Esophagus (tissue), 2 donors: ENCODE measurements around the gene BAIAP3. TPM values are rescaled to one million over a fixed set of nuclear protein-coding genes. Genes with fewer than 3 reads are reported as not detected.

Experiments
- H3K27ac ChIP-seq, 2 donors: one replicate each; pipeline ENCODE4 v1.5.1; 2013; ENCODE audit warnings: low read depth in 2 of 2, mild to moderate bottlenecking in 2 of 2, inconsistent platforms in 1 of 2, low read length in 1 of 2, moderate library complexity in 1 of 2
- H3K27me3 ChIP-seq, 2 donors: one replicate each; pipeline ENCODE4 v1.6.1; 2013; ENCODE audit warnings: low read length in 2 of 2, control low read depth in 1 of 2, mild to moderate bottlenecking in 1 of 2; ENCODE audit not compliant: insufficient read depth in 2 of 2, control insufficient read depth in 1 of 2
- H3K36me3 ChIP-seq, 2 donors: one replicate each; pipeline ENCODE4 v1.6.1; 2013; ENCODE audit warnings: low read length in 1 of 2; ENCODE audit not compliant: control insufficient read depth in 2 of 2, insufficient read depth in 2 of 2
- H3K4me1 ChIP-seq, 2 donors: one replicate each; pipeline ENCODE4 v1.6.1; 2013; ENCODE audit warnings: low read length in 1 of 2; ENCODE audit not compliant: control insufficient read depth in 2 of 2, insufficient read depth in 2 of 2
- H3K4me3 ChIP-seq, 2 donors: one replicate each; pipeline ENCODE4 v1.5.1; 2013; ENCODE audit warnings: low read length in 2 of 2, mild to moderate bottlenecking in 2 of 2, low read depth in 1 of 2, moderate library complexity in 1 of 2
- H3K9me3 ChIP-seq, 2 donors: one replicate each; pipeline ENCODE4 v1.6.1; 2013; ENCODE audit warnings: mild to moderate bottlenecking in 2 of 2, low read depth in 1 of 2, low read length in 1 of 2, moderate library complexity in 1 of 2; ENCODE audit not compliant: control insufficient read depth in 2 of 2, insufficient read depth in 1 of 2
- WGBS, 2 donors: extraction: QIAGEN DNeasy Blood & Tissue Kit; methylation state at CpG; one replicate each; pipeline ENCODE4 v1.1.7; 2013; 5-methylcytosine and 5-hydroxymethylcytosine counted together
- polyA plus RNA-seq, 2 donors: library from polyadenylated mRNA; stranded (reverse); fragments of 200-250 nt; gene quantifications; one replicate each; pipeline ENCODE4 v1.2.3, GENCODE V29; 2013
- donor health status: healthy with polysubstance abuse.
- donor health status: Bipolar disorder and iron deficiency.

Gene BAIAP3
- polyA plus RNA-seq, 2 donors = 1.2 to 2.7 TPM

DNA sequence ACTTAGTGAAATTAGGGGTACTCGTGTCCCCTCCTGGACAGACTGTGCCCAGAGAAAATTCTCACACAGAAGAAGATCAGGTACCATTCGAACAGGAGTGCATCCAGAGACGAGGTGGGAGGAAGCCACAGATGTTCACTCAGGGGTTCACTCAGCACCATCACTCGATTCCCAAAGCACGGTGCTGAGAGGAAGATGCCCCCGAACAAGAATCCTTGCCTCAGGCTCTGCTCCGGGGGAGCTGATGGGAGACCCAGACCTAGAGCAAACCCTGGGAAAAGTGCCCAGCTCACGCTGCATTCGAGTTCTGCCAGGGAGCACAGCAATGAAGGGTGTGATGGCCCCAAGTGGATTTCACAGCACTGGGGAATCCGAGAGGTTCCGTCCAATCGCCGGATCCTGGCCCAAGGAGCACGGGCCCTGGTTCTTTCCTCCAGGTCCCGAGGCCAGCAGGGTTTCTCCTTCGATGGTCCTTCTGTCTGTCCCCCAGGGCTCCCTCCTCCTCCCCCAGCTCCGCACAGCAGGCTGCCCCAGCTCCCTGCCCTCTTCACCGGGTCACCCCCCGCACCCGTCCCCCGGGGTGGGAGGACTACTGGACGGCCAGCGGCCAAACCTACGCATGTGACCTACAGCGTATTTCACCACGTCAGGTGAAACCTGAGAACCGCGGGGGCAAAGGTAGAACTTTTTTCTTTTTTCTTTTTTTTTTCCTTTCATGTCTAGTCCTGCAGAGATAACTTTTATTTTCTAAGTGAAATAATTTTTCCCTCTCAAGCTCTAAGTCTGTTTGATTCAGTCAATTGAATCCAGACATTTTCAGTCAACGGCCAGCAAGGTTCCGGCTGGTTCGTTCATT, 34.2 kb upstream of the BAIAP3 start:
- no peaks in the 10 kb centered on the region for H3K9me3 ChIP-seq
- no peaks in the 10 kb centered on the region for H3K36me3 ChIP-seq
- WGBS, 2 donors = 49 to 58% methylated on average over 31 of the region's 31 CpGs
- no peaks in the 10 kb centered on the region for H3K27me3 ChIP-seq
- no peak overlapping the region for H3K4me3 ChIP-seq
- H3K4me1 ChIP-seq = peaks cover 2 to 18% of the 10 kb centered on the region in 2 donors
- H3K27ac ChIP-seq = no peak overlapping the region

DNA sequence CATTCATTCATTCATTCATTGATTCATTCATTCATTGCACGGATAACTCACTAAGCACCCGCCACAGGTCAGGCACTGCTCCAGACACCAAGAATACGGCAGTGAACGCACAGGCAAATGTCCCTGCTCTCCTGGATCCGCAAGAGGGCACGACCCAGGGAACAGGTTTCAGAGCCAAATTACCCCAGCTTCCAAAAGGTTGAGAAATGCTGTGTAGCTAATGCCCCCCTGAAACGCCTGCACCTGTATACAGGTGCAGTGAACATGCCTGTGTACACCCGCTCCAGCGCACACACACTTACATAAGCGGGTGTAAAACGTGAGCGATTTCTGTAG, 33.6 kb upstream of the BAIAP3 start:
- H3K27ac ChIP-seq = no peak overlapping the region
- H3K36me3 ChIP-seq = no peaks in the 10 kb centered on the region
- no peak overlapping the region for H3K4me3 ChIP-seq
- H3K9me3 ChIP-seq = no peaks in the 10 kb centered on the region
- H3K4me1 ChIP-seq = peaks cover 2 to 18% of the 10 kb centered on the region in 2 donors
- H3K27me3 ChIP-seq = no peaks in the 10 kb centered on the region
- WGBS, 2 donors = 46 to 53% methylated on average over 12 of the region's 12 CpGs

DNA sequence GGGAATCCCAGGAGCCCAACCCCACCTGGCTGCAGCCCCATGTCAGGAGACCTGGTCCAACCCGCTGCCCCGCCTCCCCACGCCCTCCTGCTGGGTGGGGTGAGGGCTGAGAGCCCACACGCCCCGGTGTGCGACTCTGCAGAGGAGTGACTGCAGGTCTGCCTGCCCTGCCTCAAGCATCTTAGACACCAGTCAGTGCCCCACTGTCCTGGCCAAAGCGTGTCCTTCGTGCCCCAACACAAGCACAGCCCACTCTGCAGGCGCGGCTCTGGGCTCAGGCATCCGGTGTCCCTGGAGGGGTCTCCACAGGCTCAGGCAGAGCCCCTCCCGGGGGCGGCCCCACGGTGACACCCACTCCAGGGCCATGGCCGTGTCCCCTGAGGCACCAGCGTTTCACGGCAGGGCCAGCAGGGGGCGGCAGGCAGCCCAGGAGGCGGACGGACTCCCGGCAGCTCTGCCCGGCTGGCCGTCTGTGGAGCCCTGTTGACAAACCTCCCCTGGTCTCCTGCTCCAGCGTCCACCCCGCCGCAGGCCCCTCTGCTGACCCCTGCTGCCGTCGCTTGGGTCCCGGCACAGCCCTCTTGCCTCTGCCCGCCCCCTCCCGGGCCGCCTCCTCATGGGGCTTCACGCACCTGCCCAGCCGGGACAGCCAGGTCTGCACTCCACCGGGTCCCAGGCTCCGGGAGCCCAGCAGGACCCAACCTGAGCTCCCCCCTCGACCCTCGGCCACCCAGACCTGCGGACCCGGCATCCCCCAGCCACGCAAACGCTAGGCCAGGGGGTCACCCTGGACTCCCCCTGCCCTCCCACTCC, 32.6 kb upstream of the BAIAP3 start:
- H3K4me1 ChIP-seq = peaks cover 2 to 18% of the 10 kb centered on the region in 2 donors
- no peaks in the 10 kb centered on the region for H3K27me3 ChIP-seq
- H3K4me3 ChIP-seq = peak overlapping the region; percentile 4 to 7
- H3K9me3 ChIP-seq = no peaks in the 10 kb centered on the region
- WGBS, 2 donors = 6 to 10% methylated on average over 32 to 42 of the region's 42 CpGs
- no peaks in the 10 kb centered on the region for H3K36me3 ChIP-seq
- H3K27ac ChIP-seq = no peak overlapping the region

DNA sequence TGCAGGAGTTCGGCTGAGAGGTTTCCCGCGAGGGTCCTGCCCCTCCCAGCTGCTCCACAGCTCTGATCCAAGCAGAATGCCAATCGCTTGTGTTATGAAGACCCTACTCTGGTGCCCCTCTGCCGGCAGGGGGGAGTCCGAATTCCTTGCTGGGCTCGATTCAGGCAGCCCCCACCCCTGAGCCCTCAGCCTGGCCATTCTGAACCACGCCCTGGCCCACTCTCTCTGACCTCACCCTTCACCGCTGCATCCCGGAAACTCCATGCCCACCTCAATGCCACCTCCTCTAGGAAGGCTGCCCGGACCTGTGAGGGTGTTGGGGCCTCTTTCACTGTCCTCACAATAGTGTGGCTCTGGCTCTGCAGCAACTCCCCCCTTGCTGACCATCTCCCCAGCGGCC, 31.9 kb upstream of the BAIAP3 start:
- WGBS, 2 donors = 72 to 76% methylated on average over 12 of the region's 12 CpGs
- Histone ChIP-seq H3K27ac (no peak overlapping the region), H3K4me1 (peaks cover 2 to 18% of the 10 kb centered on the region in 2 donors), H3K27me3 (no peaks in the 10 kb centered on the region), H3K4me3 (no peak overlapping the region), H3K9me3 (no peaks in the 10 kb centered on the region), H3K36me3 (no peaks in the 10 kb centered on the region)

DNA sequence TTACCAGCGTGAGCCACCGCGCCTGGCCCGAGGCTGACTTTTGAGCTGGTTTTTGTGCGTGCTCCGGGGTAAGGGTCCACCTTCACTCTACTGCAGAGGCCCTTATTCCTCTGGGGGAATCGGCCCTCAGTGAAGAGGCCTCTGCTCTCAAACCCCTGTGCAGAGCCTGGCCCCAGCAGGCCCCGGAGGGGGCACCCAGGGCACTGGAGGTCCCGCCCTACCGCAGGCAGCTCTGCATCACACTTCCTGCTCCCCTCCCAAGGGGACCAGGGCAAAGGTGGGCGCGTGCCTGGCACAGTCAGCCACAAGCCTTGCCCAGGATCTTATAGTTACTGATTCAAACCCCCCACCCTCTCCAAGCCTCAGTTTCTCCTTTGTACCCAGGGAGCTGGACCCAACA, 27.6 kb upstream of the BAIAP3 start:
- Histone ChIP-seq H3K4me1 (peaks cover 2 to 16% of the 10 kb centered on the region in 2 donors), H3K4me3 (no peak overlapping the region), H3K27ac (no peak overlapping the region), H3K27me3 (no peaks in the 10 kb centered on the region), H3K36me3 (no peaks in the 10 kb centered on the region), H3K9me3 (no peaks in the 10 kb centered on the region)
- 56 to 72% methylated on average over 12 of the region's 12 CpGs for WGBS, 2 donors

DNA sequence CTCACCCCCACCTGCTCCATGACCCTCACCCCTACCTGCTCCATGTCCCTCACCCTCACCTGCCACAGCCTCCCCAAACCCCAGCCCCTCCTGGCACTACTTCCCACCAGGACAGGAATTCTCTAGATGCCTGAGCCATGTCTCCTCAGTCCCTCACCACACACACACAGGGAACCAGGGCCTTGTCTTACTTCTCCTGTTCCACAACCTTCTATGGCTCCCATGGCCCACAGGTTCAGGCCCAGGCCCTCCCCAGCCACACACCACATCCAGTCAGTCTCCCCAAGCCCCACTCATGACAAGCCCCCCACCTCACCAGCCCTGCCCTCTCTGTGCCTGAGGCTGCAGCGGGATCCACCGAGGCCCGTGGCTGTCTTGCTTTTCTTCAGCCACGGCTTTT, 27.1 kb upstream of the BAIAP3 start:
- no peaks in the 10 kb centered on the region for H3K36me3 ChIP-seq
- H3K27ac ChIP-seq = no peak overlapping the region
- no peaks in the 10 kb centered on the region for H3K9me3 ChIP-seq
- H3K27me3 ChIP-seq = no peaks in the 10 kb centered on the region
- H3K4me1 ChIP-seq = peaks cover 4 to 15% of the 10 kb centered on the region in 2 donors
- no peak overlapping the region for H3K4me3 ChIP-seq
- WGBS, 2 donors = 63 to 66% methylated on average over 4 of the region's 4 CpGs

DNA sequence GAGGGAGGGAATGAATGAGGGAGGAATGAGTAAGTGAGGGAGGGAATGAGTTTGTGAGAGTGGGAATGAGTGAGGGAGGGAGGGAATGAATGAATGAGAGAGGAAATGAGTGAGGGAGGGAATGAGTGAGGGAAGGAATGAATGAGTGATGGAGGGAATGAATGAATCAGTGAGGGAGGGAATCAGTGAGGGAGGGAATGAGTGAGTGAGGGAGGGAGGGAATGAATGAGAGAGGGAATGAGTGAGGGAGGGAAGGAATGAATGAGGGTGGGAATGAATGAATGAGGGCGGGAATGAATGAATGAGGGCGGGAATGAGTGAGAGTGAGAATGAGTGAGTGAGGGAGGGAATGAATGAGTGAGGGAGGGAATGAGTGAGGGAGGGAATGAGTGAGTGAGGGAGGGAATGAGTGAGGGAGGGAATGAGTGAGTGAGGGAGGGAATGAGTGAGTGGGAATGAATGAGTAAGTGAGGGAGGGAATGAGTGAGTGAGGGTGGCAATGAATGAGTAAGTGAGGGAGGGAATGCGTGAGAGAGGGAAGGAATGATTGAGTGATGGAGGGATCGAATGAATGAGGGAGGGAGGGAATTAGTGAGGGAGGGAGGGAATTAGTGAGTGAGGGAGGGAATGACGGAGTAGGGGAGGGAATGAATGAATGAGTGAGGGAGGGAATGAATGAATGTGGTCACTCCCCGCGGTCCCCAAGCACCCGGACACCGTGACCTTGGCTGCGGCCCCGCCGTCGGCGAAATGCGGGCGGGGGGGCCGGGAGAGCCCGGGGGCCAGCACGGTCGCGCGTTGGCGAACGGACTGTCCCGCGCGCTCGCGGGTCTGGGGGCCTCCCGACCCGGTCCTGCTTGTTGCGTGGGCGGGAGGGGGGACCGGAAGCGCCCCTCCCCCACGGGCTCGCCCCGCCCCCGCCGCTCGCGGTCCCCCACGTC, 25.1 kb upstream of the BAIAP3 start:
- Histone ChIP-seq H3K27me3 (no peaks in the 10 kb centered on the region), H3K9me3 (no peaks in the 10 kb centered on the region), H3K27ac (peak overlapping the region; percentile 83 to 97), H3K4me1 (peaks cover 12 to 24% of the 10 kb centered on the region in 2 donors), H3K36me3 (peaks cover 0 to 11% of the 10 kb centered on the region in 2 donors), H3K4me3 (peak overlapping the region; percentile 50 to 88)
- 4 to 10% methylated on average over 14 to 42 of the region's 43 CpGs for WGBS, 2 donors

DNA sequence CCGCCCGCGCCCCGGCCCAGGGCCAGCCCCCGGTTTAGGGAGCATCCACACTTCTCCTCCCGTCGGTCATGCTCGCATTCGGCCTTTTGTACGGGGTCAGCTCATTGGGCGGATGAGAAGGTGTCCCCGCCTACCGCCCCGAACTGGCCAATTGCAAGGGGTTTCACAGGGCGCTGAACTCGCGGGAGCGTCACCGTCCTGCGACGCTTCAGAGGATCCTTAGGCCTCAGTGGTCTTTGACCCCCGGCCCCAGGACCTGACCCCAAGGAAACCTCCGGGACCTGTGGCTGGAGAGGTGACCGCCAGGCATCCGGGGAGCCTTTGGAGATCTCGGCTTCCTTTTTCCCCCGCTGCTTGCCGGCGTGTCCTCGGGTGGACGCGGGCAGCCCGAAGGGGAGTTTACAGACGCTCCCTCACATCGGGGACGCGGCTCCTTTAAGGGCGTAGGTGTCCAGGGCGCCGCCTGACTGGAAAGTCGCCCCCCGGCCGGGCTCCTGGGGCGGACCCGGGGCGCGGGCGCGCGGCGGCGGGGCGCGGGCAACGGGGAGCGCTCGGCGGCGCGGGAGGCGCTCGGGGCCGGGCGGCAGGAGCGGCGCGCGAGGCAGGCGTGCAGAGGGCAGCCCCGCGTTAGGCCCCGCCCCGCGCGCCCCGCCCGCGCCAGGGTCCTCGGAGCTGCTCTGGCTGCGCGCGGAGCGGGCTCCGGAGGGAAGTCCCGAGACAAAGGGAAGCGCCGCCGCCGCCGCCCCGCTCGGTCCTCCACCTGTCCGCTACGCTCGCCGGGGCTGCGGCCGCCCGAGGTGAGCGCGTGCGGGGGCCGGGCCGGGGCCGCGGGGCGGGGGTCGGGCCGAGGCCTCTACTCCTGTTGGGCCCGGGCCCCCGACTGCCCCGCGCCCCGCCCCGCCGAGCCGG, 24.2 kb upstream of the BAIAP3 start, which contains the start of gene UBE2I:
Gene UBE2I (plus strand): TSS at position 660 of the 909 bp plus-strand sequence. CDS start 4,395 bp downstream, outside the sequence.
- H3K4me3 ChIP-seq = peak within 1 kb of the TSS; percentile 70 to 88
- WGBS, 2 donors = 1% methylated on average over 72 to 117 of the region's 117 CpGs
- peaks cover 6 to 19% of the 10 kb centered on the region in 2 donors for H3K36me3 ChIP-seq
- H3K27me3 ChIP-seq = no peaks in the 10 kb centered on the region
- H3K27ac ChIP-seq = peak within 1 kb of the TSS; percentile 89 to 97
- no peaks in the 10 kb centered on the region for H3K9me3 ChIP-seq
- H3K4me1 ChIP-seq = peaks cover 12 to 21% of the 10 kb centered on the region in 2 donors
